ENCODE results near the gene TDRD12. TPM values are rescaled to one million over a fixed set of nuclear protein-coding genes. Genes with fewer than 3 reads are reported as not detected.

TDRD12 gene
- total RNA-seq, 1 experiment from 2014 or later, result 0.33 TPM

- Histone ChIP-seq H3K36me3 (ENCODE audit: low read depth) (no peaks in the 10 kb centered on the region), H2AFZ (no peak overlapping the region), H3K9me3 (ENCODE audit: insufficient read depth, low read depth) (no peaks in the 10 kb centered on the region), H3K79me2 (ENCODE audit: low read depth) (no peaks in the 10 kb centered on the region), H3K4me2 (no peak overlapping the region), H4K20me1 (ENCODE audit: insufficient read depth) (no peaks in the 10 kb centered on the region), H3F3A (ENCODE audit: insufficient read depth, low read depth) (no peaks in the 10 kb centered on the region), H3K9me2 (ENCODE audit: insufficient read depth) (no peaks in the 10 kb centered on the region), H3K4me3 (no peak overlapping the region), H3K4me1 (replicated peaks; ENCODE audit: insufficient read depth) (no peaks in the 10 kb centered on the region), H3K27me3 (ENCODE audit: insufficient read depth, low read depth) (no peaks in the 10 kb centered on the region), H3K27ac (no peak overlapping the region)
- DNase-seq, result no peak
- ChIA-PET CTCF (no interaction called here), POLR2A (ENCODE audit: unreplicated experiment) (interaction anchor here (0.6 kb wide), 1 partner anchor 116 kb away, joined by 5 read pairs; no protein-coding TSS in a partner anchor)
- BruUV-seq (replicated peaks), result no TSS peak
- intact Hi-C loops (cut with micrococcal nuclease; ENCODE audit: unreplicated experiment), result no loop called here
- TF ChIP-seq EZH2 (IDR thresholded peaks at IDR 0.05; ENCODE audit: low read depth) (no peak), CTCF (conservative IDR thresholded peaks at IDR 0.05) (no peak)
Measured at GRCh38 chr19:32789429-32789828, 69.9 kb downstream of the TDRD12 start.

DNA sequence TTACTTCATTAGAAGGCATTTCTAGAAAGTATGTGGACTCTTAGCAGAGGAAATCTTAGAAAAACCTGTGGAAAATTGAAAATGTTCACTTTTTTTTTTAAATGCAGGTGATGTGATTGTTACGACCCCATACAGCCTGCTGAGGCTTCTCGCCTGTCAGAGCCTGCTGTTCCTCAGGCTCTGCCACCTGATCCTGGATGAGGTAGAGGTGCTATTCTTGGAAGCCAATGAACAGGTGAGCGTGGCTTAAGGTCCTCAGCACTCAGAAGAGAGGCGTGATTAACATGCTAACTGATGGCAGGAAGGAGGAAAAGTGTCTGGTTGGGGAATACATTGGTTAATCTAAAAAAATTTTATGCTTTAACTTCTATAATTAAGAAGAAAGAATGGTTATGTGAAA is 78.6 kb downstream of the TDRD12 start:
- intact Hi-C loops (cut with micrococcal nuclease; ENCODE audit: unreplicated experiment), result no loop called here
- POLR2A ChIA-PET (ENCODE audit: unreplicated experiment), result no interaction called here

DNA sequence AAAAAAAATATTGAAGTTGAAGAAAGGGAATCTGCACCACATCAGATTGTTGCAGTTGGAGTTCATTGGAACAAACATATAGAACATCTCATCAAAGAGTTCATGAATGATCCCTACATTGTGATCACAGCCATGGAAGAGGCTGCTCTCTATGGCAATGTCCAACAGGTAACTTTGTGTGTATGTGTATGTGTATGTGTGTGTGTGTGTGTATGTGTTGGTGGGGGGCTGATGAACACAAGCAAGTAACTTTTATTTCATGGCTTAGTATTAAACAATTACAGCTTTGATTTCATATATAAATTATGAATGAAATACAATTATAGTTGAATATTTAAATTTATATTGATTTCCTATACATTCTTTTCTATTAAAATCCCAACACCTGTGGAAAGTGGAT is 80.6 kb downstream of the TDRD12 start:
- ChIA-PET CTCF (no interaction called here), POLR2A (ENCODE audit: unreplicated experiment) (no interaction called here)
- Histone ChIP-seq H4K20me1 (ENCODE audit: insufficient read depth) (no peaks in the 10 kb centered on the region), H3K79me2 (ENCODE audit: low read depth) (no peaks in the 10 kb centered on the region), H3K9me3 (ENCODE audit: insufficient read depth, low read depth) (no peaks in the 10 kb centered on the region), H3K36me3 (ENCODE audit: low read depth) (no peaks in the 10 kb centered on the region), H3K27ac (no peak overlapping the region), H3F3A (ENCODE audit: insufficient read depth, low read depth) (no peaks in the 10 kb centered on the region), H3K9me2 (ENCODE audit: insufficient read depth) (no peaks in the 10 kb centered on the region), H3K27me3 (ENCODE audit: insufficient read depth, low read depth) (no peaks in the 10 kb centered on the region), H3K4me3 (no peak overlapping the region), H3K4me2 (no peak overlapping the region), H2AFZ (no peak overlapping the region), H3K4me1 (replicated peaks; ENCODE audit: insufficient read depth) (no peaks in the 10 kb centered on the region)
- DNase-seq, result no peak
- TF ChIP-seq EZH2 (IDR thresholded peaks at IDR 0.05; ENCODE audit: low read depth), result no peak
- no TSS peak for BruUV-seq (replicated peaks)
- intact Hi-C loops (cut with micrococcal nuclease; ENCODE audit: unreplicated experiment), result no loop called here

More for the DNA sequence above, 78.6 kb downstream of the TDRD12 start:
- TF ChIP-seq EZH2 (IDR thresholded peaks at IDR 0.05; ENCODE audit: low read depth), result no peak
- no peak for TF ChIP-seq CTCF (conservative IDR thresholded peaks at IDR 0.05)
- no peaks in the 10 kb centered on the region for H3F3A ChIP-seq (ENCODE audit: insufficient read depth, low read depth)
- H3K27ac ChIP-seq, result no peak overlapping the region
- H3K4me3 ChIP-seq, result no peak overlapping the region
- H3K9me3 ChIP-seq (ENCODE audit: insufficient read depth, low read depth), result no peaks in the 10 kb centered on the region
- no TSS peak for BruUV-seq (replicated peaks)
- H2AFZ ChIP-seq, result no peak overlapping the region
- no peaks in the 10 kb centered on the region for H3K79me2 ChIP-seq (ENCODE audit: low read depth)
- no peaks in the 10 kb centered on the region for H3K36me3 ChIP-seq (ENCODE audit: low read depth)
- CTCF ChIA-PET, result no interaction called here
- no peaks in the 10 kb centered on the region for H4K20me1 ChIP-seq (ENCODE audit: insufficient read depth)
- no peaks in the 10 kb centered on the region for H3K9me2 ChIP-seq (ENCODE audit: insufficient read depth)
- no peaks in the 10 kb centered on the region for H3K4me1 ChIP-seq (replicated peaks; ENCODE audit: insufficient read depth)
- H3K4me2 ChIP-seq, result no peak overlapping the region
- H3K27me3 ChIP-seq (ENCODE audit: insufficient read depth, low read depth), result no peaks in the 10 kb centered on the region
- no peak for DNase-seq

GRCh38 chr19:32800754-32801153 is 81.2 kb downstream of the TDRD12 start:
- H3K9me2 ChIP-seq (ENCODE audit: insufficient read depth), result no peaks in the 10 kb centered on the region
- H3K27ac ChIP-seq, result no peak overlapping the region
- H3F3A ChIP-seq (ENCODE audit: insufficient read depth, low read depth), result no peaks in the 10 kb centered on the region
- H4K20me1 ChIP-seq (ENCODE audit: insufficient read depth), result no peaks in the 10 kb centered on the region
- no peaks in the 10 kb centered on the region for H3K79me2 ChIP-seq (ENCODE audit: low read depth)
- BruUV-seq (replicated peaks), result no TSS peak
- CTCF ChIA-PET, result interaction anchor here (0.6 kb wide), 1 partner anchor 78 kb away, joined by 4 read pairs; no protein-coding TSS in a partner anchor
- no peaks in the 10 kb centered on the region for H3K4me1 ChIP-seq (replicated peaks; ENCODE audit: insufficient read depth)
- DNase-seq, result no peak
- H3K4me3 ChIP-seq, result no peak overlapping the region
- H3K36me3 ChIP-seq (ENCODE audit: low read depth), result no peaks in the 10 kb centered on the region
- POLR2A ChIA-PET (ENCODE audit: unreplicated experiment), result no interaction called here
- H3K4me2 ChIP-seq, result no peak overlapping the region
- TF ChIP-seq CTCF (conservative IDR thresholded peaks at IDR 0.05), result no peak
- no peak for TF ChIP-seq EZH2 (IDR thresholded peaks at IDR 0.05; ENCODE audit: low read depth)
- no peaks in the 10 kb centered on the region for H3K9me3 ChIP-seq (ENCODE audit: insufficient read depth, low read depth)
- no peak overlapping the region for H2AFZ ChIP-seq
- intact Hi-C loops (cut with micrococcal nuclease; ENCODE audit: unreplicated experiment), result no loop called here
- H3K27me3 ChIP-seq (ENCODE audit: insufficient read depth, low read depth), result no peaks in the 10 kb centered on the region

All from PC-9 (cell line).